PC-3 (cell line): ENCODE measurements around the gene GNB2. TPM values are rescaled to one million over a fixed set of nuclear protein-coding genes. Genes with fewer than 3 reads are reported as not detected.

Experiments used
- ATAC-seq: fragments of 200-7000 bp; cut with Tn5 transposase; 2 replicates; pipeline ENCODE4 v1.9.1; 2020; ENCODE audit warnings: mild to moderate bottlenecking, moderate library complexity
- BruUV-seq: library from RNA; stranded (reverse); fragments of 400-500 nt; replicated peaks from 2 replicates; lab custom pipeline; 2021; lab: Mats Ljungman, UMichigan
- CTCF ChIA-PET: fragments of 300-600 bp; sonication (Branson Sonifier 250); formaldehyde crosslinking; loops from one replicate; lab custom pipeline; 2022; ENCODE audit warnings: antibody characterized with exemption; lab: Charles Lee
- POLR2A ChIA-PET: fragments of 300-600 bp; sonication (Branson Sonifier 250); formaldehyde crosslinking; loops from one replicate; lab custom pipeline; 2022; ENCODE audit warnings: antibody characterized with exemption; ENCODE audit not compliant: unreplicated experiment; lab: Charles Lee
- DNase-seq: peaks from one replicate; pipeline ENCODE4 v3.0.0-alpha.2; 2015
- H2AFZ ChIP-seq: fragments of 300-600 bp; sonication (generic); 2 replicates; pipeline ENCODE4 v1.6.0; 2016; ENCODE audit warnings: antibody characterized with exemption, low read length
- H3F3A ChIP-seq: fragments of 300-600 bp; sonication (generic); one replicate; pipeline ENCODE4 v1.6.0; 2017; ENCODE audit warnings: antibody characterized with exemption, low read length, control low read depth, mild to moderate bottlenecking; ENCODE audit not compliant: unreplicated experiment
- H3K27ac ChIP-seq: fragments of 300-600 bp; sonication (generic); 2 replicates; pipeline ENCODE4 v1.5.1; 2016; ENCODE audit warnings: mild to moderate bottlenecking, low read length
- H3K27me3 ChIP-seq: fragments of 300-600 bp; sonication (generic); 2 replicates; pipeline ENCODE4 v1.6.1; 2016; ENCODE audit warnings: low read length, mixed read lengths
- H3K36me3 ChIP-seq: fragments of 300-600 bp; sonication (generic); 2 replicates; pipeline ENCODE4 v1.6.1; 2016; ENCODE audit warnings: low read depth, mixed run types, low read length, mixed read lengths
- H3K4me1 ChIP-seq: fragments of 300-600 bp; sonication (generic); 2 replicates; pipeline ENCODE4 v1.5.1; 2016; ENCODE audit warnings: low read length; ENCODE audit not compliant: insufficient read depth
- H3K4me2 ChIP-seq: fragments of 300-600 bp; sonication (generic); 2 replicates; pipeline ENCODE4 v1.6.0; 2016; ENCODE audit warnings: low read length
- H3K4me3 ChIP-seq: fragments of 300-600 bp; sonication (generic); 2 replicates; pipeline ENCODE4 v1.5.1; 2016; ENCODE audit warnings: mild to moderate bottlenecking, low read length, mixed read lengths
- H3K79me2 ChIP-seq: fragments of 300-600 bp; sonication (generic); 2 replicates; pipeline ENCODE4 v1.6.1; 2017; ENCODE audit warnings: low read length, mixed read lengths
- H3K9ac ChIP-seq: fragments of 300-600 bp; sonication (generic); 2 replicates; pipeline ENCODE4 v1.6.0; 2016; ENCODE audit warnings: mild to moderate bottlenecking, low read length
- H3K9me2 ChIP-seq: fragments of 300-600 bp; sonication (generic); replicated peaks from 2 replicates; pipeline ENCODE4 v1.6.1; 2016; ENCODE audit warnings: mixed run types, low read length, mixed read lengths
- H3K9me3 ChIP-seq: fragments of 300-600 bp; sonication (generic); 2 replicates; pipeline ENCODE4 v1.6.1; 2016; ENCODE audit warnings: low read length, mixed read lengths
- H4K20me1 ChIP-seq: fragments of 300-600 bp; sonication (generic); 2 replicates; pipeline ENCODE4 v1.6.1; 2016; ENCODE audit warnings: low read length, mixed read lengths
- EZH2 ChIP-seq: fragments of 300-600 bp; sonication (generic); IDR thresholded peaks from one replicate; pipeline ENCODE4 v1.6.1; 2017; ENCODE audit warnings: antibody characterized with exemption, mild to moderate bottlenecking, low read length; ENCODE audit not compliant: unreplicated experiment
- EZH2phosphoT487 ChIP-seq: fragments of 300-600 bp; sonication (generic); IDR thresholded peaks from 2 replicates; pipeline ENCODE4 v1.6.1; 2018; ENCODE audit warnings: mild to moderate bottlenecking, antibody characterized with exemption, low read length, borderline replicate concordance
- intact Hi-C: fragments of 100-400 bp; cut with micrococcal nuclease; formaldehyde crosslinking; loops from 2 replicates; pipeline ENCODE4 v1.9.0; 2023
- total RNA-seq: library from RNA; depleted of rRNA; stranded (reverse); fragments of >200 nt; gene quantifications from 2 replicates; pipeline ENCODE4 v1.2.3, GENCODE V29; 2014
- TF ChIP-seq, protein P1 (sequence below): fragments of 300-600 bp; sonication (generic); conservative IDR thresholded peaks from 2 replicates; pipeline ENCODE4 v1.5.1; 2017; ENCODE audit warnings: antibody characterized with exemption, low read depth, mild to moderate bottlenecking, low read length

The GNB2 gene
- total RNA-seq, 1 experiment from 2014 or later, result 164 TPM

DNA sequence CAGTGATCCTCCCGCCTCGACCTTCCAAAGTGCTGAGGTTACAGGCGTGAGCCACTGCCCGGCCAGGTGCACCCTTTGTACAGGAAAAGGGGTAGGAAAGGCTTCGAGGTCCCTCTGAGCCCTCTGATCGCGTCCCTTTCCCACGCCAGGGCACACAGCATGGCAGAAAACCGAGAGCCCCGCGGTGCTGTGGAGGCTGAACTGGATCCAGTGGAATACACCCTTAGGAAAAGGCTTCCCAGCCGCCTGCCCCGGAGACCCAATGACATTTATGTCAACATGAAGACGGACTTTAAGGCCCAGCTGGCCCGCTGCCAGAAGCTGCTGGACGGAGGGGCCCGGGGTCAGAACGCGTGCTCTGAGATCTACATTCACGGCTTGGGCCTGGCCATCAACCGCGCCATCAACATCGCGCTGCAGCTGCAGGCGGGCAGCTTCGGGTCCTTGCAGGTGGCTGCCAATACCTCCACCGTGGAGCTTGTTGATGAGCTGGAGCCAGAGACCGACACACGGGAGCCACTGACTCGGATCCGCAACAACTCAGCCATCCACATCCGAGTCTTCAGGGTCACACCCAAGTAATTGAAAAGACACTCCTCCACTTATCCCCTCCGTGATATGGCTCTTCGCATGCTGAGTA, 33.3 kb downstream of the GNB2 start:
- Histone ChIP-seq H3K79me2 (peaks cover 27% of the 10 kb centered on the region), H4K20me1 (peaks cover 6% of the 10 kb centered on the region), H3F3A (no peaks in the 10 kb centered on the region), H3K27ac (no peak overlapping the region), H3K4me2 (peak overlapping the region; percentile 96), H3K9me3 (no peaks in the 10 kb centered on the region), H3K36me3 (no peaks in the 10 kb centered on the region), H3K27me3 (no peaks in the 10 kb centered on the region), H2AFZ (no peak overlapping the region; the same call in 1 of the 2 replicates), H3K4me1 (peaks cover 9% of the 10 kb centered on the region), H3K9me2 (no peaks in the 10 kb centered on the region), H3K4me3 (peak overlapping the region; percentile 96), H3K9ac (peak overlapping the region; percentile 99)
- no TSS peak for BruUV-seq
- POLR2A ChIA-PET, result interaction anchor here (0.6 kb wide), 1 partner anchor 686 kb away, joined by 4 read pairs; no protein-coding TSS in a partner anchor
- TF ChIP-seq, protein P1, sequence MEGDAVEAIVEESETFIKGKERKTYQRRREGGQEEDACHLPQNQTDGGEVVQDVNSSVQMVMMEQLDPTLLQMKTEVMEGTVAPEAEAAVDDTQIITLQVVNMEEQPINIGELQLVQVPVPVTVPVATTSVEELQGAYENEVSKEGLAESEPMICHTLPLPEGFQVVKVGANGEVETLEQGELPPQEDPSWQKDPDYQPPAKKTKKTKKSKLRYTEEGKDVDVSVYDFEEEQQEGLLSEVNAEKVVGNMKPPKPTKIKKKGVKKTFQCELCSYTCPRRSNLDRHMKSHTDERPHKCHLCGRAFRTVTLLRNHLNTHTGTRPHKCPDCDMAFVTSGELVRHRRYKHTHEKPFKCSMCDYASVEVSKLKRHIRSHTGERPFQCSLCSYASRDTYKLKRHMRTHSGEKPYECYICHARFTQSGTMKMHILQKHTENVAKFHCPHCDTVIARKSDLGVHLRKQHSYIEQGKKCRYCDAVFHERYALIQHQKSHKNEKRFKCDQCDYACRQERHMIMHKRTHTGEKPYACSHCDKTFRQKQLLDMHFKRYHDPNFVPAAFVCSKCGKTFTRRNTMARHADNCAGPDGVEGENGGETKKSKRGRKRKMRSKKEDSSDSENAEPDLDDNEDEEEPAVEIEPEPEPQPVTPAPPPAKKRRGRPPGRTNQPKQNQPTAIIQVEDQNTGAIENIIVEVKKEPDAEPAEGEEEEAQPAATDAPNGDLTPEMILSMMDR, result no peak
- no peak for TF ChIP-seq EZH2
- no peak for TF ChIP-seq EZH2phosphoT487
- CTCF ChIA-PET, result interaction anchor here (0.6 kb wide), 1 partner anchor 16 kb away, joined by 8 read pairs; no protein-coding TSS in a partner anchor
- DNase-seq, result no peak
- intact Hi-C loops, result loop anchor here (5.0 kb wide), 1 partner anchor 121 kb away; the partner anchor contains the start of gene EPHB4
- no peak for ATAC-seq

DNA sequence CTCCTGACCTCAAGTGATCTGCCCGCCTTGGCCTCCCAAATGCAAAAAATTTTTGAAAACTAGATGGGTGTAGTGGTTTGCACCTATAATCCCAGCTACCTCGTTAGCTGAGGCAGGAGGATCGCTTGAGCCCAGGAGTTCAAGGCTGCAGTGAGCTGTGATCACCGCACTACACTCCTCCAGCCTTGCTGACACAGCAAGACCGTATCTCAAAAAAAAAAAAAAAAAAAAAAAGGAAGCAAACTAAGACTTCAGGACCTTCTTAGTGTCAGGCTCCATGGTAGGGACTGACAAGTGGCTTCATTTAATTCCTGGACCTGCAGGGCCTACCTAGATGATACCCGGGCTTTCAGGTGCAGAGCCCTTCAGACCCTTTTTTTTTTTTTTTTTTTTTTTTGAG, 34.9 kb downstream of the GNB2 start:
- Histone ChIP-seq H3K9me2 (no peaks in the 10 kb centered on the region), H3K9ac (no peak overlapping the region), H2AFZ (no peak overlapping the region), H3K4me2 (no peak overlapping the region), H3F3A (no peaks in the 10 kb centered on the region), H3K27me3 (no peaks in the 10 kb centered on the region), H3K36me3 (no peaks in the 10 kb centered on the region), H3K27ac (no peak overlapping the region), H3K79me2 (peaks cover 27% of the 10 kb centered on the region), H3K9me3 (no peaks in the 10 kb centered on the region), H4K20me1 (peaks cover 6% of the 10 kb centered on the region), H3K4me3 (no peak overlapping the region), H3K4me1 (peaks cover 9% of the 10 kb centered on the region)
- intact Hi-C loops, result loop anchor here (5.0 kb wide), 1 partner anchor 119 kb away; the partner anchor contains the start of gene EPHB4
- BruUV-seq, result no TSS peak
- ATAC-seq, result no peak
- TF ChIP-seq EZH2 (no peak), EZH2phosphoT487 (no peak)
- TF ChIP-seq, protein P1, result no peak
- ChIA-PET CTCF (no interaction called here), POLR2A (no interaction called here)
- no peak for DNase-seq

DNA sequence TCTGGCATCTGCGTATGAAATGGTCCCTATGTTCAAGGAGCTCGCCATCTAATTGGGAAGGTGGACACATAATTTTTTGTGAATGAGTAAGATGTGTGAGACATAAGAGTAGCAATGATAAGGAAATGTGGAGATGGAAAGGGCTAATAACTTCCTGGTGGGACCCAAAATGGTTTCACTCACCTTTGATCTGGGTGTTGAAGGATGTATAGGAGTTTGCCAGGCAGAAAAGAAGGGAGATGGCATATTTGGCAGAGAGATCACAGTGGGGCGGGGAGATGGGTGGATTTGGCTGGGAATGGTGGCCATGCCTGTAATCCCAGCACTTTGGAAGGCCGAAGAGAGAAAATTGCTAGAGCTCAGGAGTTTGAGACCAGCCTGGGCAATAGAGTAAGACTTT, 36.9 kb downstream of the GNB2 start:
- Histone ChIP-seq H3K4me1 (peaks cover 6% of the 10 kb centered on the region), H3K4me3 (no peak overlapping the region), H3K9ac (no peak overlapping the region), H3K27ac (no peak overlapping the region), H2AFZ (no peak overlapping the region), H3K27me3 (no peaks in the 10 kb centered on the region), H3F3A (no peaks in the 10 kb centered on the region), H3K9me2 (no peaks in the 10 kb centered on the region), H4K20me1 (peaks cover 6% of the 10 kb centered on the region), H3K9me3 (no peaks in the 10 kb centered on the region), H3K79me2 (peaks cover 27% of the 10 kb centered on the region), H3K36me3 (no peaks in the 10 kb centered on the region), H3K4me2 (no peak overlapping the region)
- no peak for DNase-seq
- CTCF ChIA-PET, result no interaction called here
- TF ChIP-seq, protein P1, result no peak
- TF ChIP-seq EZH2, result no peak
- TF ChIP-seq EZH2phosphoT487, result no peak
- ATAC-seq, result no peak
- POLR2A ChIA-PET, result no interaction called here
- no TSS peak for BruUV-seq
- intact Hi-C loops, result no loop called here
